ENCODE measurements around the gene ITIH5. TPM values are rescaled to one million over a fixed set of nuclear protein-coding genes. Genes with fewer than 3 reads are reported as not detected.
"Not testable (repeated sequence)": the region's sequence is repeated elsewhere in the genome, so short reads cannot be mapped to it uniquely, and the experiment has no call there.

Gene ITIH5
- total and polyA plus RNA-seq, 2 donors (not counting 1 experiment from before 2014, with no cell fraction given) = not detected

- ATAC-seq (ENCODE audit: low read depth); H3K4me2 ChIP-seq (replicated peaks; ENCODE audit: low read depth, low read length, poor library complexity, severe bottlenecking); H3K27ac ChIP-seq (ENCODE audit: low read length in 2 of 2); DNase-seq; H3K27ac Mint-ChIP-seq; POLR2A ChIA-PET; H3K27me3 ChIP-seq (replicated peaks in 1 of 4; ENCODE audit: control extremely low read depth in 1 of 4, control insufficient read depth in 3 of 4, insufficient read depth in 4 of 4, low read length in 3 of 4); intact Hi-C loops (cut with micrococcal nuclease); H3K9ac ChIP-seq (ENCODE audit: low read length); H3K4me3 ChIP-seq (ENCODE audit: control extremely low read depth in 1 of 5, extremely low read depth in 1 of 5, insufficient read depth in 1 of 5, low read depth in 2 of 5, low read length in 4 of 5); H3K27me3 Mint-ChIP-seq; H3K4me1 Mint-ChIP-seq; H3K4me1 ChIP-seq (ENCODE audit: control insufficient read depth in 2 of 2, insufficient read depth in 2 of 2, low read length in 2 of 2); CTCF ChIA-PET; H2AFZ ChIP-seq (ENCODE audit: insufficient read depth, low read depth, low read length, poor library complexity, severe bottlenecking); H3K36me3 ChIP-seq (replicated peaks in 1 of 2; ENCODE audit: control extremely low read depth in 1 of 2, control insufficient read depth in 1 of 2, extremely low read depth in 1 of 2, insufficient read depth in 2 of 2, low read length in 1 of 2); H4K20me1 ChIP-seq (ENCODE audit: control insufficient read depth, insufficient read depth, low read length, poor library complexity, severe bottlenecking); H3K79me2 ChIP-seq (ENCODE audit: control insufficient read depth, insufficient read depth, low read length); H3K4me3 Mint-ChIP-seq: not testable (repeated sequence)
- H3K9me3 ChIP-seq (ENCODE audit: control extremely low read depth in 1 of 3, control insufficient read depth in 2 of 3, insufficient read depth in 1 of 3, low read length in 2 of 3) = peaks cover 0 to 19% (median 18%) of the 10 kb centered on the region in 3 donors
- 100% methylated on average over 1 of the region's 3 CpGs for WGBS (ENCODE audit: insufficient coverage)
- peaks cover 19% of the 10 kb centered on the region for H3K9me3 Mint-ChIP-seq (ENCODE audit: insufficient read depth)
Observed at GRCh38 chr10:7690885-7691597, 24.3 kb upstream of the ITIH5 start.

DNA sequence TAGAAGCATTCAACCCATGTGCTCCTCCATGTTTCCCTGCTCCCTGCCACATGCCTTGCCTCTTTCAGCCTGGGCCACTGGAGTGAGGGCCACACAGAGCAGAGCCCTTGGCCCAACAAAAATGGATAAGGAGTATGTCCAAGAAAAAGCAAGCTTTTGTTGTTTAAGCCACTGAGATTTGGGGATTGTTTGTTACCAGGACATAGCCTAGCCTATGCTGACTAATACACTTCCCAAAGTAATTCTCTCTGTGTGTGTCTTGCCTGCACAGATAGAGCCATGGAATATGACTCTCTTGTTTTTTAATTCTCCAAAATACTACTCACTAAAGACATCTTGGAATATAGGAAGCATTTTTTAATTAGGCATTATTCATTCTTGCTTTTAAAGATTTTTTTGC lies 22.8 kb upstream of the ITIH5 start:
- H3K9ac ChIP-seq (ENCODE audit: low read length) = no peak overlapping the region
- no peaks in the 10 kb centered on the region for H4K20me1 ChIP-seq (ENCODE audit: control insufficient read depth, insufficient read depth, low read length, poor library complexity, severe bottlenecking)
- no peaks in the 10 kb centered on the region for H3K79me2 ChIP-seq (ENCODE audit: control insufficient read depth, insufficient read depth, low read length)
- ATAC-seq (ENCODE audit: low read depth) (no peak), DNase-seq (no peak)
- POLR2A ChIA-PET = no interaction called here
- no peak overlapping the region for H3K4me3 Mint-ChIP-seq
- no peaks in the 10 kb centered on the region for H3K36me3 ChIP-seq (replicated peaks in 1 of 2; ENCODE audit: control extremely low read depth in 1 of 2, control insufficient read depth in 1 of 2, extremely low read depth in 1 of 2, insufficient read depth in 2 of 2, low read length in 1 of 2)
- intact Hi-C loops (cut with micrococcal nuclease) = loop anchor here (10.0 kb wide), 1 partner anchor 765 kb away; no protein-coding TSS in a partner anchor
- H3K4me2 ChIP-seq (replicated peaks; ENCODE audit: low read depth, low read length, poor library complexity, severe bottlenecking) = no peak overlapping the region
- H3K4me1 Mint-ChIP-seq = peaks cover 3% of the 10 kb centered on the region
- H2AFZ ChIP-seq (ENCODE audit: insufficient read depth, low read depth, low read length, poor library complexity, severe bottlenecking) = no peak overlapping the region
- CTCF ChIA-PET = interaction anchor here (6.1 kb wide), 1 partner anchor 164 kb away, joined by 69 read pairs; no protein-coding TSS in a partner anchor
- TF ChIP-seq, protein P1, sequence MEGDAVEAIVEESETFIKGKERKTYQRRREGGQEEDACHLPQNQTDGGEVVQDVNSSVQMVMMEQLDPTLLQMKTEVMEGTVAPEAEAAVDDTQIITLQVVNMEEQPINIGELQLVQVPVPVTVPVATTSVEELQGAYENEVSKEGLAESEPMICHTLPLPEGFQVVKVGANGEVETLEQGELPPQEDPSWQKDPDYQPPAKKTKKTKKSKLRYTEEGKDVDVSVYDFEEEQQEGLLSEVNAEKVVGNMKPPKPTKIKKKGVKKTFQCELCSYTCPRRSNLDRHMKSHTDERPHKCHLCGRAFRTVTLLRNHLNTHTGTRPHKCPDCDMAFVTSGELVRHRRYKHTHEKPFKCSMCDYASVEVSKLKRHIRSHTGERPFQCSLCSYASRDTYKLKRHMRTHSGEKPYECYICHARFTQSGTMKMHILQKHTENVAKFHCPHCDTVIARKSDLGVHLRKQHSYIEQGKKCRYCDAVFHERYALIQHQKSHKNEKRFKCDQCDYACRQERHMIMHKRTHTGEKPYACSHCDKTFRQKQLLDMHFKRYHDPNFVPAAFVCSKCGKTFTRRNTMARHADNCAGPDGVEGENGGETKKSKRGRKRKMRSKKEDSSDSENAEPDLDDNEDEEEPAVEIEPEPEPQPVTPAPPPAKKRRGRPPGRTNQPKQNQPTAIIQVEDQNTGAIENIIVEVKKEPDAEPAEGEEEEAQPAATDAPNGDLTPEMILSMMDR (IDR thresholded peaks at IDR 0.05) = no peak
- TF ChIP-seq EZH2 (IDR thresholded peaks at IDR 0.05; ENCODE audit: borderline replicate concordance, insufficient read depth, low read depth, low read length, poor library complexity, severe bottlenecking) = no peak
- no peak overlapping the region for H3K27ac Mint-ChIP-seq
- H3K4me1 ChIP-seq (ENCODE audit: control insufficient read depth in 2 of 2, insufficient read depth in 2 of 2, low read length in 2 of 2) = no peaks in the 10 kb centered on the region
- no peak overlapping the region for H3K27ac ChIP-seq (ENCODE audit: low read length in 2 of 2)
- H3K27me3 Mint-ChIP-seq = peaks cover 8% of the 10 kb centered on the region
- peaks cover 19% of the 10 kb centered on the region for H3K9me3 Mint-ChIP-seq (ENCODE audit: insufficient read depth)
- peaks cover 0 to 19% (median 18%) of the 10 kb centered on the region in 3 donors for H3K9me3 ChIP-seq (ENCODE audit: control extremely low read depth in 1 of 3, control insufficient read depth in 2 of 3, insufficient read depth in 1 of 3, low read length in 2 of 3)
- H3K4me3 ChIP-seq (ENCODE audit: control extremely low read depth in 1 of 5, extremely low read depth in 1 of 5, insufficient read depth in 1 of 5, low read depth in 2 of 5, low read length in 4 of 5) = no peak overlapping the region
- peaks cover 0 to 5% (median 0%) of the 10 kb centered on the region in 4 experiments for H3K27me3 ChIP-seq (replicated peaks in 1 of 4; ENCODE audit: control extremely low read depth in 1 of 4, control insufficient read depth in 3 of 4, insufficient read depth in 4 of 4, low read length in 3 of 4)
